GM12878 (cell line): Measurements from ENCODE around the gene SPEM2. TPM values are rescaled to one million over a fixed set of nuclear protein-coding genes. Genes with fewer than 3 reads are reported as not detected.
A peak's percentile ranks its signal among the peaks of the same experiment; 100 is the strongest.

Experiments
- ATAC-seq: fragments of 200-7000 bp; cut with Tn5 transposase; 3 replicates; pipeline ENCODE4 v1.9.1; 2020; ENCODE audit warnings: mild to moderate bottlenecking, moderate library complexity
- BruUV-seq: library from RNA; stranded (reverse); fragments of 400-500 nt; replicated peaks from 2 replicates; lab custom pipeline; 2021; lab: Mats Ljungman, UMichigan
- CTCF ChIA-PET: fragments of 300-600 bp; sonication (Branson Sonifier 250); formaldehyde crosslinking; extraction: SDS; loops from one replicate; lab custom pipeline; 2021; ENCODE audit warnings: inconsistent platforms; lab: Yijun Ruan, JAX
- POLR2A ChIA-PET: fragments of 350-600 bp; formaldehyde crosslinking; extraction: SDS; loops from one replicate; lab custom pipeline; 2021; ENCODE audit warnings: inconsistent platforms; lab: Charles Lee
- RAD21 ChIA-PET: fragments of 300-600 bp; sonication (Branson Sonifier 250); formaldehyde crosslinking; loops from one replicate; lab custom pipeline; 2023; ENCODE audit warnings: antibody characterized with exemption; ENCODE audit not compliant: unreplicated experiment; lab: Charles Lee
- SMC1A ChIA-PET: fragments of 300-600 bp; sonication (Branson Sonifier 250); formaldehyde crosslinking; loops from one replicate; lab custom pipeline; 2023; ENCODE audit not compliant: unreplicated experiment, uncharacterized antibody; lab: Charles Lee
- DNase-seq: peaks from one replicate; pipeline ENCODE4 v3.0.0-alpha.2; 2011; ENCODE audit warnings: low read depth, low spot score
- FAIRE-seq: peaks from 3 replicates; lab custom pipeline; 2011; peaks lifted over from hg19 to GRCh38; lab: Jason Lieb, UNC
- H2AFZ ChIP-seq: 2 replicates; pipeline ENCODE4 v1.6.0; 2011; ENCODE audit warnings: low read depth, low read length, control low read depth; ENCODE audit not compliant: control insufficient read depth
- H3K27ac ChIP-seq: 2 replicates; pipeline ENCODE4 v1.5.1; 2011; ENCODE audit warnings: control low read depth; ENCODE audit not compliant: control insufficient read depth, insufficient read depth
- H3K27me3 ChIP-seq, 2 experiments: replicated peaks in 1 of 2; 2 replicates each; pipeline versions ENCODE4 v1.6.0 to v1.6.1; 2011; ENCODE audit warnings: low read length in 1 of 2; ENCODE audit not compliant: control insufficient read depth in 2 of 2, insufficient read depth in 2 of 2
- H3K36me3 ChIP-seq, 2 experiments: 2 replicates each; pipeline ENCODE4 v1.5.1; 2011; ENCODE audit warnings: low read length in 1 of 2; ENCODE audit not compliant: control insufficient read depth in 2 of 2, insufficient read depth in 2 of 2
- H3K4me1 ChIP-seq: 2 replicates; pipeline ENCODE4 v1.6.1; 2011; ENCODE audit warnings: mild to moderate bottlenecking, low read length, moderate library complexity, mixed read lengths; ENCODE audit not compliant: control insufficient read depth, insufficient read depth
- H3K4me2 ChIP-seq: 2 replicates; pipeline ENCODE4 v1.6.0; 2011; ENCODE audit warnings: control low read depth; ENCODE audit not compliant: control insufficient read depth, insufficient read depth
- H3K4me3 ChIP-seq: fragments of 200-600 bp; sonication (generic); 2 replicates; pipeline ENCODE4 v1.5.1; 2016
- H3K79me2 ChIP-seq: 2 replicates; pipeline ENCODE4 v1.6.0; 2011; ENCODE audit warnings: low read length; ENCODE audit not compliant: control insufficient read depth, insufficient read depth
- H3K9ac ChIP-seq: 2 replicates; pipeline ENCODE4 v1.8.0; 2011; ENCODE audit warnings: low read length, control low read depth, mixed read lengths; ENCODE audit not compliant: control insufficient read depth, insufficient read depth
- H3K9me3 ChIP-seq: replicated peaks from 3 replicates; pipeline ENCODE4 v1.5.1; 2011; ENCODE audit warnings: mild to moderate bottlenecking, low read length; ENCODE audit not compliant: control insufficient read depth, insufficient read depth
- H4K20me1 ChIP-seq: 2 replicates; pipeline ENCODE4 v1.6.0; 2011; ENCODE audit not compliant: control insufficient read depth, insufficient read depth
- E4F1 ChIP-seq: fragments of 450-650 bp; IDR thresholded peaks from 2 replicates; pipeline ENCODE4 v1.6.1; 2018; ENCODE audit warnings: borderline replicate concordance, mild to moderate bottlenecking; ENCODE audit not compliant: partially characterized antibody
- ELK1 ChIP-seq: IDR thresholded peaks from 2 replicates; pipeline ENCODE4 v1.6.1; 2012; ENCODE audit warnings: low read depth, low read length, improper control_type of control experiment
- MEF2B ChIP-seq: fragments of 450-650 bp; IDR thresholded peaks from 2 replicates; pipeline ENCODE4 v1.6.1; 2018; ENCODE audit warnings: mild to moderate bottlenecking, moderate library complexity; ENCODE audit not compliant: partially characterized antibody, poor library complexity, severe bottlenecking
- MLLT1 ChIP-seq: fragments of 450-650 bp; IDR thresholded peaks from 2 replicates; pipeline ENCODE4 v1.6.1; 2016; ENCODE audit warnings: mild to moderate bottlenecking
- MXI1 ChIP-seq: fragments of 150-350 bp; IDR thresholded peaks from 2 replicates; pipeline ENCODE4 v1.6.1; 2011; ENCODE audit warnings: low read depth, mild to moderate bottlenecking, inconsistent platforms, low read length, improper control_type of control experiment
- NFYA ChIP-seq: IDR thresholded peaks from 2 replicates; pipeline ENCODE4 v1.6.1; 2011; ENCODE audit warnings: low read depth, mild to moderate bottlenecking, low read length, improper control_type of control experiment, borderline replicate concordance
- NFYB ChIP-seq: IDR thresholded peaks from 2 replicates; pipeline ENCODE4 v1.6.1; 2011; ENCODE audit warnings: low read depth, mild to moderate bottlenecking, low read length, improper control_type of control experiment, moderate library complexity; ENCODE audit not compliant: insufficient read depth
- NR2F1 ChIP-seq: fragments of 450-650 bp; conservative IDR thresholded peaks from 2 replicates; pipeline ENCODE4 v1.6.1; 2017; ENCODE audit warnings: mild to moderate bottlenecking
- POLR2AphosphoS2 ChIP-seq: IDR thresholded peaks from 2 replicates; pipeline ENCODE4 v1.6.1; 2011; ENCODE audit warnings: low read depth, mild to moderate bottlenecking, low read length, improper control_type of control experiment, moderate library complexity
- RCOR1 ChIP-seq: conservative IDR thresholded peaks from 2 replicates; pipeline ENCODE4 v1.6.1; 2012; ENCODE audit warnings: low read depth, low read length, improper control_type of control experiment
- RELB ChIP-seq: fragments of 450-650 bp; IDR thresholded peaks from 2 replicates; pipeline ENCODE4 v1.6.1; 2017; ENCODE audit warnings: low read depth, mild to moderate bottlenecking, moderate library complexity
- RUNX3 ChIP-seq: IDR thresholded peaks from 2 replicates; pipeline ENCODE4 v1.6.1; 2012; ENCODE audit warnings: low read length, inconsistent platforms
- SIX5 ChIP-seq: IDR thresholded peaks from 2 replicates; pipeline ENCODE4 v1.6.1; 2011; ENCODE audit warnings: mild to moderate bottlenecking, low read depth, low read length, moderate library complexity; ENCODE audit not compliant: severe bottlenecking
- TARDBP ChIP-seq: IDR thresholded peaks from 2 replicates; pipeline ENCODE4 v1.6.1; 2016; ENCODE audit warnings: borderline replicate concordance
- WGBS: methylation state at CpG from one replicate; pipeline ENCODE4 v1.1.6; 2016; ENCODE audit warnings: low lambda C conversion rate; ENCODE audit not compliant: insufficient replicate concordance, insufficient coverage; ENCODE audit errors: missing lambda C conversion rate; 5-methylcytosine and 5-hydroxymethylcytosine counted together
- in situ Hi-C: fragments of 300-500 bp; cut with MboI; formaldehyde crosslinking; loops from 9 replicates; pipeline ENCODE4 v1.14.3; 2018; ENCODE audit warnings: mixed read lengths
- intact Hi-C: fragments of 100-400 bp; cut with micrococcal nuclease; formaldehyde crosslinking; loops from one replicate; pipeline ENCODE4 v1.14.2; 2022; ENCODE audit not compliant: unreplicated experiment
- polyA plus RNA-seq, 11 experiments: library from polyadenylated mRNA; depleted of rRNA in 4 of 11; unstranded in 6 of 11; stranded (reverse) in 5 of 11; fragments of >200 nt; fragmentation: Nextera tagmentation in 4 of 11; fragmentation: Illumina TruSeq in 1 of 11; extraction: Ambion mirVana in 4 of 11; extraction: Trizol in 1 of 11; gene quantifications; 1 replicate in 1 of 11; 2 replicates in 10 of 11; pipeline versions ENCODE4 v1.2.1 to v1.2.3, GENCODE V29; 2011 to 2016; ENCODE audit warnings: inconsistent platforms in 2 of 11, missing spikeins in 2 of 11, low read depth in 1 of 11
- total RNA-seq, 4 experiments: library from RNA; depleted of rRNA in 3 of 4; stranded (reverse); fragments of >200 nt in 3 of 4; fragmentation: Illumina TruSeq in 1 of 4; extraction: Trizol in 1 of 4; gene quantifications; 2 replicates each; pipeline versions ENCODE4 v1.2.1 to v1.2.3, GENCODE V29; 2013 to 2021

SPEM2 gene
- total and polyA plus RNA-seq, 10 of the 15 experiments (the other 5 are each of a cell fraction or from before 2014, with no cell fraction given) = not detected

- DNase-seq (peak; percentile 92), ATAC-seq (peak; percentile 99), FAIRE-seq (peak; percentile 97)
- H3K4me3 ChIP-seq = peak within 1 kb of the TSS; percentile 85
- intact Hi-C loops (loop anchor here (5.0 kb wide), 1 partner anchor 33 kb away; the partner anchor contains the start of genes FGF11 and TMEM102), in situ Hi-C loops (no loop called here)
- peak within 1 kb of the TSS; percentile 80 for H3K27ac ChIP-seq
- RAD21 ChIA-PET = interaction anchor here (0.6 to 2.2 kb wide), 12 partner anchors 9 to 818 kb away, joined by 3 to 13 read pairs (median 4); partner anchors contain the start of genes ACADVL, ACAP1, PLSCR3 and TMEM102
- no peaks in the 10 kb centered on the region for H3K36me3 ChIP-seq
- peak within 1 kb of the TSS; percentile 87 for H3K9ac ChIP-seq
- H3K4me1 ChIP-seq = peaks cover 3% of the 10 kb centered on the region; the same call in 1 of the 2 replicates
- H4K20me1 ChIP-seq = no peaks in the 10 kb centered on the region
- H3K27me3 ChIP-seq = peaks cover 0 to 6% of the 10 kb centered on the region in 2 experiments; a peak in 2 of 4 replicates
- CTCF ChIA-PET = interaction anchor here (0.6 to 2.1 kb wide), 5 partner anchors 31 to 122 kb away, joined by 3 to 8 read pairs (median 4); partner anchors contain the start of genes ACAP1 and TMEM102
- no TSS peak for BruUV-seq
- no peaks in the 10 kb centered on the region for H3K9me3 ChIP-seq
- WGBS = under 1% methylated on average over 46 of the region's 49 CpGs
- H2AFZ ChIP-seq = peak within 1 kb of the TSS; percentile 96
- POLR2A ChIA-PET = interaction anchor here (0.5 to 2.7 kb wide), 20 partner anchors 9 to 1031 kb away, joined by 3 to 23 read pairs (median 4); partner anchors contain the start of genes ACAP1, CD68, FGF11 and NEURL4
- peak within 1 kb of the TSS; percentile 72 for H3K4me2 ChIP-seq
- peaks cover 2% of the 10 kb centered on the region for H3K79me2 ChIP-seq
- SMC1A ChIA-PET = interaction anchor here (0.8 to 2.2 kb wide), 7 partner anchors 30 to 283 kb away, joined by 3 to 8 read pairs (median 3); partner anchors contain the start of genes SAT2, TMEM102 and TP53
- TF ChIP-seq MEF2B = no peak
- TF ChIP-seq RUNX3 = peak; percentile 82
- no peak for TF ChIP-seq RCOR1
- peak; percentile 18 for TF ChIP-seq SIX5
- peak; percentile 89 for TF ChIP-seq RELB
- TF ChIP-seq POLR2AphosphoS2 = peak; percentile 75
- no peak for TF ChIP-seq MLLT1
- no peak for TF ChIP-seq TARDBP
- peak; percentile 60; the same call in 1 of the 2 replicates for TF ChIP-seq MXI1
- peak; percentile 63 for TF ChIP-seq NFYA
- peak; percentile 92 for TF ChIP-seq NFYB
- peak; percentile 41; the same call in 1 of the 2 replicates for TF ChIP-seq NR2F1
- no peak; the same call in 1 of the 2 replicates for TF ChIP-seq ELK1
- TF ChIP-seq E4F1 = no peak
These were observed 21.3 kb upstream of the SPEM2 start, which contains the start of gene TMEM256 for GRCh38 chr17:7403977-7404736. TSS of gene TMEM256 (minus strand) at chr17:7404097. CDS start at chr17:7404084, 13 bp downstream.
